ENCODE measurements around the gene NIF3L1.

GRCh38 chr2:200843993-200844948 lies 44.9 kb upstream of the NIF3L1 start:
- TF ChIP-seq POLR2A (IDR thresholded peaks at IDR 0.05) (no peak), CTCF (IDR thresholded peaks at IDR 0.05 in 4 of 5, conservative IDR thresholded peaks at IDR 0.05 in 1 of 5) (no peak)
